Parathyroid adenoma (tissue), 2 donors: ENCODE results near the gene OXCT1.
A peak's percentile ranks its signal among the peaks of the same experiment; 100 is the strongest.

Experiments
- H2AFZ ChIP-seq: fragments of 300-600 bp; sonication (generic); one replicate; pipeline ENCODE4 v1.7.0; 2017; ENCODE audit warnings: antibody characterized with exemption, mild to moderate bottlenecking
- H3K27ac ChIP-seq: fragments of 300-600 bp; sonication (generic); one replicate; pipeline ENCODE4 v1.7.0; 2017
- H3K27me3 ChIP-seq: fragments of 300-600 bp; sonication (generic); one replicate; pipeline ENCODE4 v1.7.0; 2017; ENCODE audit warnings: low read length; ENCODE audit not compliant: control insufficient read depth, insufficient read depth
- H3K36me3 ChIP-seq: fragments of 300-600 bp; sonication (generic); one replicate; pipeline ENCODE4 v1.7.0; 2017; ENCODE audit warnings: low read length; ENCODE audit not compliant: control insufficient read depth, insufficient read depth
- H3K4me1 ChIP-seq: fragments of 300-600 bp; sonication (generic); one replicate; pipeline ENCODE4 v1.7.0; 2017; ENCODE audit warnings: control low read depth
- H3K4me2 ChIP-seq: fragments of 300-600 bp; sonication (generic); one replicate; pipeline ENCODE4 v1.7.0; 2017; ENCODE audit warnings: low read length
- H3K4me3 ChIP-seq: fragments of 300-600 bp; sonication (generic); one replicate; pipeline ENCODE4 v1.7.0; 2017; ENCODE audit warnings: low read depth, low read length
- H3K79me2 ChIP-seq: fragments of 300-600 bp; sonication (generic); one replicate; pipeline ENCODE4 v1.7.0; 2017; ENCODE audit warnings: control low read depth
- H3K9ac ChIP-seq: fragments of 300-600 bp; sonication (generic); one replicate; pipeline ENCODE4 v1.7.0; 2017; ENCODE audit warnings: mild to moderate bottlenecking
- H3K9me3 ChIP-seq: fragments of 300-600 bp; sonication (generic); one replicate; pipeline ENCODE4 v1.7.0; 2017; ENCODE audit warnings: low read length; ENCODE audit not compliant: control insufficient read depth
- CTCF ChIP-seq: fragments of 300-600 bp; sonication (generic); IDR thresholded peaks from one replicate; pipeline ENCODE4 v1.7.0; 2017; ENCODE audit warnings: antibody characterized with exemption, mild to moderate bottlenecking
- donor health status: primary hyperparathyroidism.

Gene OXCT1

DNA sequence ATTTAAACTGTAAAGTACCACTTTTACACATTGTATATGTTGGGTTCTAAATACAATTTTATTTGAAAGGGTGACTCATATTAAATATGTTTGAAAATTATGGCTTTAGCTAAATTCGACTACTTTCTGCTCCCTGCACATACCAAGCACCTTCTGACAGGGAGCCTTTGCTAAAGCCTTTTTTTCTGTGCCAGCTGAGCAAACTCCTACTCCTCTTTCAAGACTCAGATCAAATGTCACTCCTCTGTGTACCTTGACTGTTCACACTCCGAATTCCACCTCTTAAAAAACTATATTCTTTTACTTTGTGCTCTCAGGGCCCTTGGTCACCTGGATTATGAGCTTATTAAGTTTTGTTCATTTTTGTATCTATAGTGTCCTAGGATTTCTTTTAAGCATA is 6.5 kb upstream of the OXCT1 start:
- no peaks in the 10 kb centered on the region for H3K4me1 ChIP-seq
- H3K9me3 ChIP-seq: no peaks in the 10 kb centered on the region
- no peak overlapping the region for H3K9ac ChIP-seq
- no peaks in the 10 kb centered on the region for H3K79me2 ChIP-seq
- no peaks in the 10 kb centered on the region for H3K36me3 ChIP-seq
- H3K27ac ChIP-seq: no peak overlapping the region
- TF ChIP-seq CTCF: no peak
- H2AFZ ChIP-seq: no peak overlapping the region
- no peaks in the 10 kb centered on the region for H3K27me3 ChIP-seq
- no peak overlapping the region for H3K4me2 ChIP-seq
- H3K4me3 ChIP-seq: no peak overlapping the region

DNA sequence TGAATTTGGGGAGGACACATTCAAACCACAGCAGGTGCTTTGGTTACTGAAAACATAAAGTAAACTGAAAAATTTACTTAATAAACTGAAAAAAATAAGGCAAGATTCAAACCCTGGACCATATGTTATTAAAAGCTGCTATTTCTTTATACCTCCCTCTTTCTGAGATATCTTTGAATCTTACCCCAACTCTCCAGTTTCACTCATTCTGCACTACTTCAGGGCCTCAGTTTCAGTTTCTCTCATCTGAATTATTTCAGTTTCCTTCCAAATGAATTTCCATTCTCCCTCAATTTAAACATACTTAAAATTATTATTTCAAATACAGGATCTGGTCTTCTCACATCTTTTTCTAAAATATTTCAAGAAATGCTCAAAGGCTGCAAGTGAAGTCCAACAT is 4.9 kb upstream of the OXCT1 start:
- no peak overlapping the region for H3K27ac ChIP-seq
- H3K4me1 ChIP-seq: no peaks in the 10 kb centered on the region
- H2AFZ ChIP-seq: no peak overlapping the region
- no peak for TF ChIP-seq CTCF
- no peak overlapping the region for H3K4me3 ChIP-seq
- H3K9ac ChIP-seq: no peak overlapping the region
- no peaks in the 10 kb centered on the region for H3K79me2 ChIP-seq
- H3K36me3 ChIP-seq: no peaks in the 10 kb centered on the region
- no peaks in the 10 kb centered on the region for H3K9me3 ChIP-seq
- no peak overlapping the region for H3K4me2 ChIP-seq
- no peaks in the 10 kb centered on the region for H3K27me3 ChIP-seq

DNA sequence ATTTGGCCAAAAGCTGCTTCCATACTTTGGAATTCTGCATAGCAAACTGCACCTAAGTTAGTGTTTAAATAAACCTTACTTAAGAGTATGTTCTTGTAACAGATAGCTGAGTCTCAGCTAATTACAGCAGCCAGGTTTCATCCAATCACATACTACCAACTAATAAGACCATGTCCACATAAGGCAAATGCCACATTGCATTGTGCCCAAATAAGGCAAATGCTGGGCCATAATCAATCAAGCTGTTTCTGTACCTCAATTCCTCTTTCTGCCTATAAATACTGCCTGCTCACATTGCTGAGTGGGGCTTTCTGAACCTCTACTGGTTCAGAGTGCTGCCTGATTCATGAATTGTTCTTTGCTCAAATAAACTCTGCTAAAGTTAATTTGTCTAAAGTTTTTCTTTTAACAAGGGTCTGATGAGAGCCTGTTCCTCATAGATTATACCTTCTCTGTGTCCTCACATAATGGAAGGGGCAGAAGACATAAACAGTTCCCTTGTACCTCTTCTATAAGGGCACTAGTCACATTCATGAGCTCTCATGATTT is 4.4 kb upstream of the OXCT1 start:
- Histone ChIP-seq H3K27ac (no peak overlapping the region), H3K9ac (no peak overlapping the region), H3K4me1 (no peaks in the 10 kb centered on the region), H3K4me3 (no peak overlapping the region), H3K4me2 (no peak overlapping the region), H3K36me3 (no peaks in the 10 kb centered on the region), H3K9me3 (no peaks in the 10 kb centered on the region), H2AFZ (no peak overlapping the region), H3K79me2 (no peaks in the 10 kb centered on the region), H3K27me3 (no peaks in the 10 kb centered on the region)
- no peak for TF ChIP-seq CTCF

GRCh38 chr5:41871852-41872251 is 1.6 kb upstream of the OXCT1 start:
- Histone ChIP-seq H3K9ac (no peak overlapping the region), H3K79me2 (no peaks in the 10 kb centered on the region), H2AFZ (no peak overlapping the region), H3K27me3 (no peaks in the 10 kb centered on the region), H3K9me3 (no peaks in the 10 kb centered on the region), H3K4me3 (no peak overlapping the region), H3K4me2 (no peak overlapping the region), H3K27ac (no peak overlapping the region), H3K36me3 (no peaks in the 10 kb centered on the region), H3K4me1 (no peaks in the 10 kb centered on the region)
- no peak for TF ChIP-seq CTCF

- Histone ChIP-seq H3K4me3 (peak overlapping the region; percentile 66), H3K27me3 (no peaks in the 10 kb centered on the region), H3K27ac (peak overlapping the region; percentile 80), H3K4me1 (no peaks in the 10 kb centered on the region), H3K9ac (no peak overlapping the region), H3K79me2 (no peaks in the 10 kb centered on the region), H2AFZ (peak overlapping the region; percentile 97), H3K9me3 (no peaks in the 10 kb centered on the region), H3K36me3 (no peaks in the 10 kb centered on the region), H3K4me2 (peak overlapping the region; percentile 88)
- no peak for TF ChIP-seq CTCF
These were observed 413 bp upstream of the OXCT1 start for GRCh38 chr5:41870627-41871048.
